GM12891 (cell line): ENCODE measurements around the gene SORBS1.

Experiments used
- PAX5 ChIP-seq: IDR thresholded peaks from 2 replicates; pipeline ENCODE4 v1.6.1; 2011; ENCODE audit warnings: low read length, moderate library complexity, mild to moderate bottlenecking; ENCODE audit not compliant: insufficient read depth, severe bottlenecking
- POLR2A ChIP-seq: IDR thresholded peaks from 2 replicates; pipeline ENCODE4 v1.6.1; 2011; ENCODE audit warnings: low read depth, low read length, control low read depth
- POLR2AphosphoS5 ChIP-seq: IDR thresholded peaks from 2 replicates; pipeline ENCODE4 v1.6.1; 2011; ENCODE audit warnings: low read depth, low read length, control low read depth
- POU2F2 ChIP-seq: IDR thresholded peaks from 2 replicates; pipeline ENCODE4 v1.6.1; 2011; ENCODE audit warnings: low read depth, mild to moderate bottlenecking, control low read depth, low read length, moderate library complexity
- TAF1 ChIP-seq: IDR thresholded peaks from 2 replicates; pipeline ENCODE4 v1.6.1; 2011; ENCODE audit warnings: low read depth, low read length, control low read depth

- TF ChIP-seq POLR2A (no peak), POLR2AphosphoS5 (no peak), TAF1 (no peak), PAX5 (no peak), POU2F2 (no peak)
Observed at GRCh38 chr10:95552679-95553342, 8.4 kb downstream of the SORBS1 start.
